Parathyroid adenoma (tissue), 2 donors: Measurements from ENCODE around the gene SHKBP1.

Source experiments
- H2AFZ ChIP-seq: fragments of 300-600 bp; sonication (generic); one replicate; pipeline ENCODE4 v1.7.0; 2017; ENCODE audit warnings: antibody characterized with exemption, mild to moderate bottlenecking
- H3K27ac ChIP-seq: fragments of 300-600 bp; sonication (generic); one replicate; pipeline ENCODE4 v1.7.0; 2017
- H3K27me3 ChIP-seq: fragments of 300-600 bp; sonication (generic); one replicate; pipeline ENCODE4 v1.7.0; 2017; ENCODE audit warnings: low read length; ENCODE audit not compliant: control insufficient read depth, insufficient read depth
- H3K36me3 ChIP-seq: fragments of 300-600 bp; sonication (generic); one replicate; pipeline ENCODE4 v1.7.0; 2017; ENCODE audit warnings: low read length; ENCODE audit not compliant: control insufficient read depth, insufficient read depth
- H3K4me1 ChIP-seq: fragments of 300-600 bp; sonication (generic); one replicate; pipeline ENCODE4 v1.7.0; 2017; ENCODE audit warnings: control low read depth
- H3K4me2 ChIP-seq: fragments of 300-600 bp; sonication (generic); one replicate; pipeline ENCODE4 v1.7.0; 2017; ENCODE audit warnings: low read length
- H3K4me3 ChIP-seq: fragments of 300-600 bp; sonication (generic); one replicate; pipeline ENCODE4 v1.7.0; 2017; ENCODE audit warnings: low read depth, low read length
- H3K79me2 ChIP-seq: fragments of 300-600 bp; sonication (generic); one replicate; pipeline ENCODE4 v1.7.0; 2017; ENCODE audit warnings: control low read depth
- H3K9ac ChIP-seq: fragments of 300-600 bp; sonication (generic); one replicate; pipeline ENCODE4 v1.7.0; 2017; ENCODE audit warnings: mild to moderate bottlenecking
- H3K9me3 ChIP-seq: fragments of 300-600 bp; sonication (generic); one replicate; pipeline ENCODE4 v1.7.0; 2017; ENCODE audit warnings: low read length; ENCODE audit not compliant: control insufficient read depth
- TF ChIP-seq, protein P1 (sequence below): fragments of 300-600 bp; sonication (generic); IDR thresholded peaks from one replicate; pipeline ENCODE4 v1.7.0; 2017; ENCODE audit warnings: antibody characterized with exemption, mild to moderate bottlenecking
- donor health status: primary hyperparathyroidism.

Gene SHKBP1

DNA sequence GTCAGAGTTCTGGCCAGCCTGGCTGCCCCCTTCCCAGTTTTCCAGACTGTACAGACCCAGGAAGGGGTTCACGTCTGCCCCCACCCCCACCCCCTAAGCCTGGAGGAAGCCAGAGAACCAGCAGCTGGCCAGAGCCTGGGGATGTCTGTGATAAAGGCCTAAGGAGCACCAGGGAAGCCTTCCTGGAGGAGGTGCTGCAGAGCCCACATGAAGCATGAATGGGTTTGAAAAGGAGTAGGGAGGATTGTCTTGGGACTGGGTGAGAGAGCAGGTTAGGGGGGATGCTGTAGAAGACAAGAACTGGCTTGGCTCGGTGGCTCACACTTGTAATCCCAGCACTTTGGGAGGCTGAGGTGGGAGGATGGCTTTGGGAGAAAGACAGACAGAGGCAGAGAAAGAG, 5.8 kb downstream of the SHKBP1 start:
- no peaks in the 10 kb centered on the region for H3K4me1 ChIP-seq
- H3K4me2 ChIP-seq: no peak overlapping the region
- TF ChIP-seq, protein P1, sequence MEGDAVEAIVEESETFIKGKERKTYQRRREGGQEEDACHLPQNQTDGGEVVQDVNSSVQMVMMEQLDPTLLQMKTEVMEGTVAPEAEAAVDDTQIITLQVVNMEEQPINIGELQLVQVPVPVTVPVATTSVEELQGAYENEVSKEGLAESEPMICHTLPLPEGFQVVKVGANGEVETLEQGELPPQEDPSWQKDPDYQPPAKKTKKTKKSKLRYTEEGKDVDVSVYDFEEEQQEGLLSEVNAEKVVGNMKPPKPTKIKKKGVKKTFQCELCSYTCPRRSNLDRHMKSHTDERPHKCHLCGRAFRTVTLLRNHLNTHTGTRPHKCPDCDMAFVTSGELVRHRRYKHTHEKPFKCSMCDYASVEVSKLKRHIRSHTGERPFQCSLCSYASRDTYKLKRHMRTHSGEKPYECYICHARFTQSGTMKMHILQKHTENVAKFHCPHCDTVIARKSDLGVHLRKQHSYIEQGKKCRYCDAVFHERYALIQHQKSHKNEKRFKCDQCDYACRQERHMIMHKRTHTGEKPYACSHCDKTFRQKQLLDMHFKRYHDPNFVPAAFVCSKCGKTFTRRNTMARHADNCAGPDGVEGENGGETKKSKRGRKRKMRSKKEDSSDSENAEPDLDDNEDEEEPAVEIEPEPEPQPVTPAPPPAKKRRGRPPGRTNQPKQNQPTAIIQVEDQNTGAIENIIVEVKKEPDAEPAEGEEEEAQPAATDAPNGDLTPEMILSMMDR: no peak
- no peak overlapping the region for H3K4me3 ChIP-seq
- H3K36me3 ChIP-seq: no peaks in the 10 kb centered on the region
- H3K79me2 ChIP-seq: no peaks in the 10 kb centered on the region
- H3K9ac ChIP-seq: no peak overlapping the region
- no peak overlapping the region for H3K27ac ChIP-seq
- no peaks in the 10 kb centered on the region for H3K27me3 ChIP-seq
- H2AFZ ChIP-seq: no peak overlapping the region
- H3K9me3 ChIP-seq: no peaks in the 10 kb centered on the region

DNA sequence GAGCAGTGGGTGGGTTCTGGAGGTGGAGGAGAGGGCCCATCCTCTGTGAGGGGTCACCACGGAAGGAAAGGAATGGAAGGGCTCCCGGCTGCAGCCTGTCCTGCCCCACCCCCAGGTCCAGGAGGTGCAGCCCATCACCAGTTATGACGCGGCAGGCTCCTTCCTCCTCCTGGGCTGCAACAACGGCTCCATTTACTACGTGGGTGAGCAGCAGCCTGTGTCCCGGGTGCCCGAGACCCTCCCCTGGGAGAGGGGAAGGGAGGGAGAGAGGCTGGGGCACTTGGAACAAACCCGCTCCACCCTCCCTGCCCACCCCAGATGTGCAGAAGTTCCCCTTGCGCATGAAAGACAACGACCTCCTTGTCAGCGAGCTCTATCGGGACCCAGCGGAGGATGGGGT, 6.6 kb downstream of the SHKBP1 start:
- H3K4me3 ChIP-seq: no peak overlapping the region
- H3K27ac ChIP-seq: no peak overlapping the region
- no peaks in the 10 kb centered on the region for H3K79me2 ChIP-seq
- H2AFZ ChIP-seq: no peak overlapping the region
- no peaks in the 10 kb centered on the region for H3K4me1 ChIP-seq
- H3K36me3 ChIP-seq: no peaks in the 10 kb centered on the region
- H3K4me2 ChIP-seq: no peak overlapping the region
- TF ChIP-seq, protein P1: no peak
- H3K9me3 ChIP-seq: no peaks in the 10 kb centered on the region
- no peak overlapping the region for H3K9ac ChIP-seq
- H3K27me3 ChIP-seq: no peaks in the 10 kb centered on the region

DNA sequence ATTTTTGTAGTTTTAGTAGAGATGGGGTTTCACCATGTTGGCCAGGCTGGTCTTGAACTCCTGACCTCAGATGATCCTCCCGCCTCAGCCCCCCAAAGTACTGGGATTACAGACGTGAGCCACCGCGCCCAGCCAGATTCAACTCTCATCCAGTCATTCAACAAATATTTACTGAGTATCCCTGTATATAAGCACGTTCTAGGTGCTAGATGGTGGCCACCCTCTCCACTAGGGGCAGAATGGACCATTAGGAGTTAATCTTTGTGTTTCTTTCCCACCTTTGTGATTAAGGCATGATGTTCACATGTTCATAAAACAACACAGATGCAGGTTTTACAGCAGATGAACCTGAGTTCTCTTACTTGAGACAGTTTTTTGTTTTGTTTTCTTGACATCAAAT, 7.3 kb downstream of the SHKBP1 start:
- Histone ChIP-seq H3K27ac (no peak overlapping the region), H3K4me1 (no peaks in the 10 kb centered on the region)

DNA sequence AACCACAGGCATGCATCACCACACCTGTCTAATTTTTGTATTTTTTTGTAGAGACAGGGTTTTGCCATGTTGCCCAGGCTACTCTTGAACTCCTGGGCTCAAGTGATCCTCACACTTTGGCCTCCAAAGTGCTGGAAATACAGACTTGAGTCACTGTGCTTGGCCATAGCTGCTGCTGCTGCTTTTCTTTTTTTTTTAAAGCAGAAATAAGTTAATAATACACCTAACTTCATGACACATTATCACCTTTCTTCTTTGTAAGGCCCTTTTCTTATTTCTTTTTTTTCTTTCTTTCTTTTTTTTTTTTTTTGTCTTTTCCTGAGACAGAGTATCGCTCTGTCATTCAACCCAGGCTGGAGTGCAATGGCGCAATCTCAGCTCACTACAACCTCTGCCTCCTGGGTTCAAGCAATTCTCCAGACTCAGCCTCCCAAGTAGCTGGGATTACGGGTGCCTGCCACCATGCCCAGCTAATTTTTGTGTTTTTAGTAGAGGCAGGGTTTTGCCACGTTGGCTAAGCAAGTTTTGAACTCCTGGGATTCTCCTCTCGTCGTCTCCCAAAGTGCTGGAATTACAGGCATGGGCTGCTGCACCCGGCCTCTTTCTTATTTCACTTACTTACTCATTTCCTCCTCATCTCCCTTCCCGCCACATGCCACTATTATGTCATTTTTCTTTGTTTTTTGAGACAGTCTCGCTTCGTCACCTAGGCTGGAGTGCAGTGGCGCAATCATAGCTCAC, 8.7 kb downstream of the SHKBP1 start:
- no peak overlapping the region for H2AFZ ChIP-seq
- no peaks in the 10 kb centered on the region for H3K36me3 ChIP-seq
- H3K4me1 ChIP-seq: no peaks in the 10 kb centered on the region
- no peak overlapping the region for H3K9ac ChIP-seq
- no peak overlapping the region for H3K4me3 ChIP-seq
- H3K27me3 ChIP-seq: no peaks in the 10 kb centered on the region
- TF ChIP-seq, protein P1: no peak
- H3K9me3 ChIP-seq: no peaks in the 10 kb centered on the region
- H3K79me2 ChIP-seq: no peaks in the 10 kb centered on the region
- no peak overlapping the region for H3K27ac ChIP-seq
- H3K4me2 ChIP-seq: no peak overlapping the region

More for the DNA sequence above, 7.3 kb downstream of the SHKBP1 start:
- Histone ChIP-seq H3K27me3 (no peaks in the 10 kb centered on the region), H3K4me3 (no peak overlapping the region), H3K36me3 (no peaks in the 10 kb centered on the region), H3K79me2 (no peaks in the 10 kb centered on the region), H3K9me3 (no peaks in the 10 kb centered on the region), H3K4me2 (no peak overlapping the region), H2AFZ (no peak overlapping the region), H3K9ac (no peak overlapping the region)
- TF ChIP-seq, protein P1: no peak

DNA sequence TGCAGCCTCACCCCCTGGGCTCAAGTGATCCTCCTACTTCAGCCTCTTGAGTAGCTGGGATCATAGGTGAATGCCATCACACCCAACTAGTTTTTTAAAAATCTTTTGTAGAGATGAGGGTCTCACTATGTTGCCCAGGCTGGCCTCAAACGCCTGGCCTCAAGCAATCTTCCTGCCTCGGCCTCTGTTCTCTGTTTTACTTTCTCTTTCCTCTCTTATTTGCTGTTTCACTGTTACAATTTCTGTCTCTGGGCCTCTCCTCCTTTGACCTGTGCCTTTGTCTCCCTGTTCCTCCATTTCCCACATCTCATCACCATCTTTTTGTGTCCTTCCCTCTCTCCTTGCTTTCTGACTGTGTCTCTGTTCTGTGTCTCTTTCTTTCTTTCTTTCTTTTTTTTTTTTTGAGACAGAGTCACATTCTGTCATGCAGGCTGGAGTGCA, 9.3 kb downstream of the SHKBP1 start:
- H3K9ac ChIP-seq: no peak overlapping the region
- no peak overlapping the region for H3K4me2 ChIP-seq
- no peak overlapping the region for H3K27ac ChIP-seq
- no peaks in the 10 kb centered on the region for H3K27me3 ChIP-seq
- H2AFZ ChIP-seq: no peak overlapping the region
- H3K9me3 ChIP-seq: no peaks in the 10 kb centered on the region
- TF ChIP-seq, protein P1: no peak
- no peaks in the 10 kb centered on the region for H3K4me1 ChIP-seq
- no peaks in the 10 kb centered on the region for H3K36me3 ChIP-seq
- no peaks in the 10 kb centered on the region for H3K79me2 ChIP-seq
- no peak overlapping the region for H3K4me3 ChIP-seq
